GM21447 (cell line): Measurements from ENCODE around the gene LDLRAD4.
"Not testable (repeated sequence)": the region's sequence is repeated elsewhere in the genome, so short reads cannot be mapped to it uniquely, and the experiment has no call there.

ENCODE experiments used
- ATAC-seq: cut with Tn5 transposase; IDR thresholded peaks from one replicate; pipeline ENCODE4 v1.9.1; 2021; ENCODE audit not compliant: unreplicated experiment

Gene LDLRAD4

GRCh38 chr18:13476312-13476711 is 257.8 kb downstream of the LDLRAD4 start:
- ATAC-seq, result not testable (repeated sequence)

- ATAC-seq, result no peak
These were observed 258.7 kb downstream of the LDLRAD4 start for GRCh38 chr18:13477147-13477683.

- ATAC-seq, result no peak
These were observed 262.2 kb downstream of the LDLRAD4 start for GRCh38 chr18:13480571-13481255.

- no peak for ATAC-seq
These were observed 262.8 kb downstream of the LDLRAD4 start for GRCh38 chr18:13481331-13481730.

- ATAC-seq, result peak; percentile 95
These were observed 263.5 kb downstream of the LDLRAD4 start for GRCh38 chr18:13481820-13482617.

- ATAC-seq, result no peak
These were observed 264.0 kb downstream of the LDLRAD4 start for GRCh38 chr18:13482618-13482945.

- no peak for ATAC-seq
These were observed 265.0 kb downstream of the LDLRAD4 start for GRCh38 chr18:13483316-13484270.

- ATAC-seq, result no peak
These were observed 266.6 kb downstream of the LDLRAD4 start for GRCh38 chr18:13485182-13485581.

GRCh38 chr18:13485604-13486003 is 267.0 kb downstream of the LDLRAD4 start:
- ATAC-seq, result no peak

- no peak for ATAC-seq
These were observed 267.7 kb downstream of the LDLRAD4 start for GRCh38 chr18:13486284-13486683.

- ATAC-seq, result no peak
These were observed 268.1 kb downstream of the LDLRAD4 start for GRCh38 chr18:13486686-13487085.

GRCh38 chr18:13487237-13487636 is 268.7 kb downstream of the LDLRAD4 start:
- ATAC-seq, result no peak

GRCh38 chr18:13488281-13488929 is 269.8 kb downstream of the LDLRAD4 start:
- ATAC-seq, result no peak

GRCh38 chr18:13489303-13489702 is 270.7 kb downstream of the LDLRAD4 start:
- not testable (repeated sequence) for ATAC-seq

GRCh38 chr18:13491138-13491537 is 272.6 kb downstream of the LDLRAD4 start:
- ATAC-seq, result no peak

- no peak for ATAC-seq
These were observed 273.8 kb downstream of the LDLRAD4 start for GRCh38 chr18:13492314-13492713.

GRCh38 chr18:13493079-13493478 is 274.5 kb downstream of the LDLRAD4 start:
- no peak for ATAC-seq

GRCh38 chr18:13493725-13494124 is 275.2 kb downstream of the LDLRAD4 start:
- ATAC-seq, result no peak

GRCh38 chr18:13494871-13495445 is 276.4 kb downstream of the LDLRAD4 start:
- ATAC-seq, result no peak

- ATAC-seq, result no peak
These were observed 277.4 kb downstream of the LDLRAD4 start for GRCh38 chr18:13495961-13496360.
